Measurements from ENCODE around the gene BCO2.

DNA sequence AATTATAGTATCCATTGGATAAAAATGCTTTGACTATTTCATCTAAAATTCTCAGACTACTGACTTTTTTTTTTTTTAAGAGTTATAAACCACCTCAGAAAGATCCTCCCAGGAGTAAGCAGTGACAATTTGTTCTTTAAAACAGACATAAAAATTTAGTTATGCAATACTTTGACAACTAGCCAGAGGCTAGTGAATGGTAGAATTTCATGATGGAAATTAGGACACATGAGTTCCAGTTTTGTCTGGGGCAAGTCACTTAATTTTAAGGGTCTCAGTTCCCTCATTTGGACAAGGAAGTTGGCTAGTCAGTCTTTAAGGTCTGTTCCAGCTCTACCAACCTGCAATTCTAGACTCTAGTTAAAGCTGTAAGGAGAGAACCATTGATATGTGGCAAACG is 14.3 kb upstream of the BCO2 start:
- TF ChIP-seq, protein P1, sequence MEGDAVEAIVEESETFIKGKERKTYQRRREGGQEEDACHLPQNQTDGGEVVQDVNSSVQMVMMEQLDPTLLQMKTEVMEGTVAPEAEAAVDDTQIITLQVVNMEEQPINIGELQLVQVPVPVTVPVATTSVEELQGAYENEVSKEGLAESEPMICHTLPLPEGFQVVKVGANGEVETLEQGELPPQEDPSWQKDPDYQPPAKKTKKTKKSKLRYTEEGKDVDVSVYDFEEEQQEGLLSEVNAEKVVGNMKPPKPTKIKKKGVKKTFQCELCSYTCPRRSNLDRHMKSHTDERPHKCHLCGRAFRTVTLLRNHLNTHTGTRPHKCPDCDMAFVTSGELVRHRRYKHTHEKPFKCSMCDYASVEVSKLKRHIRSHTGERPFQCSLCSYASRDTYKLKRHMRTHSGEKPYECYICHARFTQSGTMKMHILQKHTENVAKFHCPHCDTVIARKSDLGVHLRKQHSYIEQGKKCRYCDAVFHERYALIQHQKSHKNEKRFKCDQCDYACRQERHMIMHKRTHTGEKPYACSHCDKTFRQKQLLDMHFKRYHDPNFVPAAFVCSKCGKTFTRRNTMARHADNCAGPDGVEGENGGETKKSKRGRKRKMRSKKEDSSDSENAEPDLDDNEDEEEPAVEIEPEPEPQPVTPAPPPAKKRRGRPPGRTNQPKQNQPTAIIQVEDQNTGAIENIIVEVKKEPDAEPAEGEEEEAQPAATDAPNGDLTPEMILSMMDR (IDR thresholded peaks at IDR 0.05), result no peak
- no peak for TF ChIP-seq POLR2A (IDR thresholded peaks at IDR 0.05)
- no peak for TF ChIP-seq POLR2AphosphoS5 (IDR thresholded peaks at IDR 0.05)
